Gastrocnemius medialis (tissue), 4 donors: Measurements from ENCODE around the gene IFT80.

Experiments
- POLR2A ChIP-seq, 2 donors: fragments of 450-650 bp; IDR thresholded peaks; one replicate each; pipeline ENCODE4 v1.6.1; 2017; ENCODE audit warnings: antibody characterized with exemption in 2 of 2, mild to moderate bottlenecking in 2 of 2, moderate library complexity in 2 of 2
- TF ChIP-seq, protein P1 (sequence below), 5 experiments: fragments of 450-650 bp in 3 of 5; fragments of 200-600 bp in 2 of 5; sonication (generic) in 2 of 5; IDR thresholded peaks in 4 of 5; conservative IDR thresholded peaks in 1 of 5; 1 replicate in 4 of 5; 2 replicates in 1 of 5; pipeline ENCODE4 v1.5.1; 2016 to 2019; ENCODE audit warnings: antibody characterized with exemption in 5 of 5, mild to moderate bottlenecking in 3 of 5, moderate library complexity in 3 of 5

DNA sequence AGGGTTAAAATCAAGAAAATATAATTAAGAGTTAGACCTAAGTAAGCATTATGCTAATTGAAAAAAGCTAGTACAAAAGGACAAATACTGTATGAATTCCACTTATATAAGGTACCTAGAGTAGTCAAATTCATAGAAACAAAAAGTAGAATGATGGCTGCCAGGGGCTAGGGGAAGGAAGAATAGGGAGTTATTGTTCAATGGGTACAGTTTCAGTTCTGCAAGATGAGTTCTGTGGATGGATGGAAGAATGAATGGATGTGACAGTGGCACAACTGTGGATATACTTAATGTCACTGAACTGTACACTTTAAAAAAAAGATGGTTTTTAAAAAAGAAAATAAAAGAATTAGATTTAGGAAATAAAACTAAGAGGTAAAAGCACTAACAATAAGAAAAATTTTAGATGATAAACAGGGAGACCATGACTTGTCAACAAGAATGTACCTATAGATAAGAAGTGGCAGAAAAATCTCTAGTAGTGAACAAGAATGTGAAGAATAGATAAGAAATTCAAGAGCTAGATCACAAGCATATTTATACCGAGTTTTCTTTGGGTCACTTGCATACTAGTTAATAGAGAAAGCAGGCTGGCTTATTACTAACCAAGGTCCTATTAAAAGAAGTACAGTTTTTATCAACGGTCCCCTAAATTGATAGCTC lies 5.5 kb downstream of the IFT80 start:
- TF ChIP-seq, protein P1, sequence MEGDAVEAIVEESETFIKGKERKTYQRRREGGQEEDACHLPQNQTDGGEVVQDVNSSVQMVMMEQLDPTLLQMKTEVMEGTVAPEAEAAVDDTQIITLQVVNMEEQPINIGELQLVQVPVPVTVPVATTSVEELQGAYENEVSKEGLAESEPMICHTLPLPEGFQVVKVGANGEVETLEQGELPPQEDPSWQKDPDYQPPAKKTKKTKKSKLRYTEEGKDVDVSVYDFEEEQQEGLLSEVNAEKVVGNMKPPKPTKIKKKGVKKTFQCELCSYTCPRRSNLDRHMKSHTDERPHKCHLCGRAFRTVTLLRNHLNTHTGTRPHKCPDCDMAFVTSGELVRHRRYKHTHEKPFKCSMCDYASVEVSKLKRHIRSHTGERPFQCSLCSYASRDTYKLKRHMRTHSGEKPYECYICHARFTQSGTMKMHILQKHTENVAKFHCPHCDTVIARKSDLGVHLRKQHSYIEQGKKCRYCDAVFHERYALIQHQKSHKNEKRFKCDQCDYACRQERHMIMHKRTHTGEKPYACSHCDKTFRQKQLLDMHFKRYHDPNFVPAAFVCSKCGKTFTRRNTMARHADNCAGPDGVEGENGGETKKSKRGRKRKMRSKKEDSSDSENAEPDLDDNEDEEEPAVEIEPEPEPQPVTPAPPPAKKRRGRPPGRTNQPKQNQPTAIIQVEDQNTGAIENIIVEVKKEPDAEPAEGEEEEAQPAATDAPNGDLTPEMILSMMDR (IDR thresholded peaks at IDR 0.05 in 4 of 5, conservative IDR thresholded peaks at IDR 0.05 in 1 of 5): no peak
- TF ChIP-seq POLR2A (IDR thresholded peaks at IDR 0.05): no peak
